CD4-positive, alpha-beta T cell treated with Interleukin-21 for 1 hour (primary cell): Measurements from ENCODE around the gene TMEM207.

Source experiments
- DNase-seq: peaks from one replicate; pipeline ENCODE4 v3.0.0-alpha.2; 2020

The TMEM207 gene

DNA sequence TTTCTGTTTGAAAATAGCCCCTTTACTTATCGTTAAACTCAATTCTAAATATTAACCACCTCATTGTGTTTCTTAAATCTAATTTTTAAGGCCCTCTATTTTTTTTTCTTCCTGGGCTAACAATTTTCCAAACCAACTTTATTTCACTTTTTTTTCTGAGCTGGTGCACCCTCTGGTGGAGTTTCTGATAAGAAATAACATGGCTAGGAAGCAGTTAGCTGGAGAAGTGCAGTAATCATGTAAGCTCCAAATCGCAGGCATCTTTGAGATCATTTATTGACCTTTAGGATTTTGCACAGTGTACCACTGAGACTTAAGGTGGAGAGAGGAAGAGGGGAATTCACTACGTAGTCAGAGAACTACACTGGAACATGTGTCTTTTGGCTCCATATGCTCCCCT is 6.4 kb downstream of the TMEM207 start:
- no peak for DNase-seq

DNA sequence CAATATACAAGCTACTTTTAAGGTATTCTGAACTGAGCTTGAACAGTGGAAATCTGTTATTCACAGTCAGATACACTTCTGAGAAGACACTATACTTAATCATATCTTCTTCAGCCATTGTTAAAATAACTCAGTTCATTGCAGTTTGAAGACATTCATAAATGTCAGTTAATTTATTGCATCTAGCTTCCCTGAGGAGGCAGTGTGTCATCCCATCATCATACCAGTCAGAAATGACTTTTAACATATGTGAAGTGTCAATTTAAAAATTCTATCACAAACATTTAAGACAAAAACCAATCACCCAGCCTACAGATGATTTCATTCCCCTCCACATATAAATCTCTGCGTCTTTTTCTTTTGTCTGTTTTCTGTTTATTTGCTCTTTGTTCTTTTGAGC is 7.5 kb downstream of the TMEM207 start:
- no peak for DNase-seq

DNA sequence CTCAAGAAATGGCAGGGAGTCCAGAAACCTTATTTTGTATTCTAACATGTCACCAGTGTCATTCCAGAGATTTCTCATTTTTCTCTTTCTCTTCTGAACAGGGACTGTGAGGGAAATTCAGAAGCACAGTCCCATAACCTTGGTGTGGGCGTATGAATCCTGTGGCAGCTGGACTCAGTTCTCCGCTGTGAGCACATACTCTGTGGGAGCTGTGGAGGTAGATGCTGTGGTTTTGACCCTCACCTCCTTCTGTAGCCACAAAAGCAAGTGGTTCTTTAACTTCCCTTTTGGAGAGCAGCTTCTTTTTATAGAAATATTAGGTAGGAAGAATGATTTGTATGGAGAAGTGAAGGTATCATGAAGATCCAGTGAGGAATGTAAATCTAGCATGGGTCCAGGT is 13.4 kb downstream of the TMEM207 start:
- no peak for DNase-seq

DNA sequence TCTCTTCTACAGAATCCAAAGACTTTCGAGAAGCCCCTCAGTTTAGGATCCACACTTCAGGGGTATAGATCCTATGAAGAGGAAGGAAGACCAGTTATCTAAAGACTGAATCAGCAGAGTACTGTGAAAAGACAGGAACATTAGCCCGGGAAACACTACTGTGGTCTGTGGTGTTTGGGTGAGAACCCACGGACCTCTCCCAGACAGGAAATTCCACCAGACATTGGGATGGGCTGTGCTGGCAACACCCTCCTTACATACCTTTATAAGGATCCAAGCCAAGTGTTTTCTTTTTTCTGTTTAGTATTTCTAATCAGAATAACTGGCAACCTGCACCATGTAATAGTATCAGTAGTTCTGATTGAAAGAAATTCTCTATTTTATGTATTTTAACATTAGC is 14.1 kb downstream of the TMEM207 start:
- no peak for DNase-seq

DNA sequence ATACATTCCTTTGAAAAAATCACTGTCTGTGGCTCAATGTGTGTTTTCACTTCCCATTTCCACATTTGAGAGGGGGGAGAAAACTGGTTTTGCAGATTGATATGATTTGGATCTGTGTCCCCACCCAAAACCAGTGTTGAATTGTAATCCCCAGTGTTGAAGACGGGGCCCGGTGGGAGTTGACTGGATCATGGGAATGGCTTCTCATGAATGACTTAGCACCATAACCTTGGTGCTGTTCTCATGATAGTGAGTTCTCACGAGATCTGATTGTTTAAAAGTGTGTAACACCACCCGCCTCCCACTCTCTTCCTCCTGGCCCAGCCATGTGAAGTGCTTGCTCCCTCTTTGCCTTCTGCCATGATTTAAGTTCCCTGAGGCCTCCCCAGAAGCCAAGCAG is 16.1 kb downstream of the TMEM207 start:
- DNase-seq, result no peak

DNA sequence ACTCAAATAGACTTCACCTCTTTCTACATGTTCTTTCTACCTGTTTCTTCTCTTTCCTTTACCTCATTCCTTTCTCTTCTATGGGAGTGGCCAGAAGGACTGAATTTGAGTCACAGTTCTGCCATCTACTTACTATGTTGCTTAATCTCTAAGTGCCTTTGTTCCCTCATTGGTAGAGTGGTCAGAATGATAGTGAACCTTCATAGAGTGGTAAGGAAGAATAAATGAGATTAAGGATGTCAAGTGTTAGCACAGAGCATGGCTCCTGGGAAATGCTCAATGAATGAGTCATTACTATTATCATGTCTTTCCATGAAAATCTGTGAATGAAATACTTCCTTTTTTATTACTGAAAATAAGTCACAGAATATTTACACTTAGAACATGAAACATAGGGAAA is 17.5 kb downstream of the TMEM207 start:
- no peak for DNase-seq

DNA sequence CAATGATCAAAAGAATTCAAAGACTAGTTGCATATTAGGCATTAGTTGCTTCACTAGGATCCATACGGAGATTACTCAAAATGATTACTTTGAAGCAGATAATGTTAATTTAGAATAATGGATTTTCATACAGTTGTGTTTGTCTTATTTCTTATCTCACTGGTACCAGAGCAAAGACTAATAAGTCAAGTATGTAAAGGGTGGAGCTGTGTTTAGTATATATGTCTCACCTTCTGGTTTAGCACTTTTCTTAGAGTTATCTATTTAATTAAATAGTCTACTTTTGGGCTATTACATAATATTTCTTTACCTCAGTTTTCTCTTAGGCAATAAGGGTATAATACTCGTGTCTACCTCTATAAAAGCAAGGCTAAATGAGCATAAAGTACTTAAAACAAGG is 18.8 kb downstream of the TMEM207 start:
- DNase-seq, result no peak

DNA sequence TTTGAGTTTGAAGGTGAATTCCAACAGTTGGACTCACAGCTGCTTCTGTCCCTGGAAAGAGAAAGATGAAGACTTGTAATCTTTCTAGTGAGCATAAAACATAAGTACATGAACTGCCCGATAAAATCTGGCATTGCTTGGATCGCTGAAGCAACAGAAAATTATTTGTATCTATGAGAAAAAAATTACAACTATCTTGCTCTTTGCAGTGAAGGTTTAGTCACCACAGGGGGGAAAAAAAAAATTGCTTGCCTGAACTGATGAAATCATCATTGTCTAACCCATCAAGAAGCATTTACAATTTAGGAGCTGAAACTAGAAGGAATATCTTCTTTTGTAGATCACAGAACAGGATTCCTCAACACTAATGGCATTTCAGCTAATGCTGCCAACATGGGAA is 20.0 kb downstream of the TMEM207 start:
- DNase-seq, result no peak

DNA sequence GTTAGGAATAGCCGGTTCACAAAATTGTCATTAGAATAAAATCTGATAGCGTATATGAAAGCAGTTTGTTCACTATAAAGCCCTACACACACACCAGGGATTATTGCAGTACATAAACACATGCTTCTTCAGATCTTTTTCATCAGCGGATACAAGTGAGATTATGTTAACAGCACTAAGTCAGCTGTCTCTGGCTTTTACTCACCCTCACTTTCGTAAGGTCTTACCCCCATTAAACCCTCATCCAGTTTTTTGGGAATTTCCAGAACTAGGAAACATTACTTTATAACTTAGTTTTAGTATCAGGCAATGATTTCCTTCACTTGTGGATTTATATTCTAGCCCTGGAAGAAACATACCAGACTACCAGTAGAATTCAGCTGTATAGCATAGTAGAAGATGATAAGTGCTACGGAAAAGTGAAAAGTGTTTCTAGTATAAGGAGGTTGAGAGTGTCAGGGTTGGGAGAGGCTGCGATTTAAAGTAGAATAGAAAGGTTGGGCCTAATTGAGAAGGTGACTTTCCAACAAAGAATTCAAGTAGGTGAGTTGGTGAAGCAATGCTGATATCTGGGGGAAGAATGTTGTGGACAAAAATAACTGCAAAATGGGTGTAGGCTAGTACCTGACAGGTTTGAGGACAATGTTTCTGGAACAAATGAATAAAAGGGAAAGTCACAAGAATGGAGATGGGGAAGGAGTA is 22.7 kb downstream of the TMEM207 start:
- no peak for DNase-seq

DNA sequence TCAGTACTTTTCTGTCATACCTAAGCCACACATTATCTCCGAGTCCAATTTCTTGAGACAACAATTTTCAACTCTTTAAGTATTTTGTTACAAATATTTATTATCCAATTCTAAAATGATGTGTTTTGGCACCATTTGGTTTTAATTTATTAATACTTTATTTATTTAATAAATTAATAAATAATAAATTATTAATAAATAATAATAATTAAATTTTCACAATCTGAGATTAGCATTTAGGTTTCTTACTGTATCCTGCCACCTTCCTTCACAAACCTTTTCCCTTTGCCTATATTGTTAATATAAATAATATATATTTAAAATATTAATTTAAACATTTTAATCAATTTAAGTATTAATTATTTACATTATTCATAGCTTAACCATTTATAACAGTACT is 23.9 kb downstream of the TMEM207 start:
- no peak for DNase-seq

DNA sequence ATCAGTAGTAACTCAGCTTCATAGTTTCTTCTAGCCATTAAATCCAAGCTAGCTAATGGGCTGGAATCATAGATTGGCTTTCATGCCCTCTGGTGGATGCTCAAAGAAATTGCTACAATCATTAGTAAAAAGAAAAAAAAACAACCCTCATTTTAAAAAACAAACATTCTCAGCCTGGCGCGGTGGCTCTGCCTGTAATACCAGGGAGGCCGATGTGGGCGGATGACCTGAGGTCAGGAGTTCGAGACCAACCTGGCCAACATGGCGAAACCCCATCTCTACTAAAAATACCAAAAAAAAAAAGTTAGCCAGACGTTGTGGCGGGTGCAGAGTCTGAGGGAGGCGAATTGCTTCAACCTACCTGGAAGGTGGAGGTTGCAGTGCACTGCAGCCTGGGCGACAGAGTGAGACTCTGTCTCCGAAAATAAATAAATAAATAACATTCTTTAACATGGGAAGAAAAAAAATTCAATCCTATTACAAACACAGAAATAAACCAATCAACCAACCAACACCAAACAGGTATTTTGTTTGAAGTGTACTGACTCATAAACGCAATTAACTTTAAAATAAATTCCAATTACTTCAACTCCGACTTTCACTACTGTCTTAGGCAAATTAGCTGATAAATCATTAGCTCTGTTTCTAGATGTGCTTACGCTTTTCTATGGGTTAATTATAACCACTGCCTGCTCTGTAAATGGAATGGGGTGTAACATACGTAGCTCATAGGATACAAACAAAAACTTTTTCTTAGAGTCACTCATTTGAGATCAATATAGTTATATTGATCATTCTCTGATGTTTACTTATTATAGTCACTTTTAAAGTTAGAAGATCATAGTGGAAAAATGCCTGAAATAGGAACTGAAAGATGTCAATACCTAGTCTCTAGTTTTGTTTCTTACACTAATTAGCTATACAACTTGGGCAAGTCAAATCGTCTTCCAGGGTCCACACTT is 24.9 kb downstream of the TMEM207 start:
- peak; percentile 46 for DNase-seq

DNA sequence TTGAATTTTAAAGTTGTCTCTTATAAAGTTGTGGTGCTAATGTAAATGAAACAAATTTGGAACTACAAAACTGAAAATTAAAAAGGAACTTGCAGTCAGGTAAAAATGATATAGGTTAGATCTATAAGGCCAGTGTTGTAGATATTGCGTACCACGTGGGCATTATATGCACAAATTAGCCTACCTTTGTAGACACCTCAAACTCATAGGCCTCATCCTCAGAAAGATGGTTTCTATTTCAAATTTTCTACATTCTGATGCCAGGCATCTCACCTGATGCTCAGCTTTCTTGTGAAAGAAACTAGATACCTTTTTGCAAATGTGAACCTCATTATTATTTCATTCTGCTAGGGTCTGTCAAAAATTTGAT is 25.6 kb downstream of the TMEM207 start:
- no peak for DNase-seq

DNA sequence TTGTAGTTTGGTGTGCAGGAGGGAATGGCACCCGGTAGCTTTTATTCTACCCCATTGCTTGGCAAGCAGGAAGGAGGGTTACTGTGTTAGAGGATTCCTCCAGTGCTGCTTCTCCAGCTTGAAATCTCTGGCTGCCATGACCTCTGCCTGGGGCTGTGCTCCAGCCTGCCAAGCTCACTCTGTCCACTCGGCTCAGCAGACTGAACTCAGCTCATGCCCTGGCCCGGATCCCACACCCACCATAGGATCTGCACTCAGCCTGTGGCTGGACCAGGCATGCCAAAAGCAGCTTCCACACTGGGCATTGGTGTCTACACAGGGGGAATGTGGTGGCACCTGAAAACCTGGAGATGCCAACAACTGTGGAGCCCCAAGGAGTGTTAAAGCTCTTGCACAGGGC is 35.4 kb downstream of the TMEM207 start:
- no peak for DNase-seq

DNA sequence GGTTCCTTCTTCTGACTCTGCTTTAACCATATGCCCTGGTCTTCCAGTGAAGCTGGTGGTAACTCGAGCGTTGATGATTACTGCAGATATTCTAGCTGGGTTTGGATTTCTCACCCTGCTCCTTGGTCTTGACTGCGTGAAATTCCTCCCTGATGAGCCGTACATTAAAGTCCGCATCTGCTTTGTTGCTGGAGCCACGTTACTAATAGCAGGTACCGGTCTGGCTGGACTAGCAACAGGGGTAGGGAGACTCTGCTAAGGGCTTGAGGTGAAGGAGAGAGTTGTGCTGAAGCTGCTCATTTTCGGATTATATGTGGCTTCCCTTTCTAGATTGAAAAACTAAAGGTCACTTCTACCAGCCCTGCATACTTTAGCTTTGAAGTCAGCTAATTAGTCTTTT is 45.0 kb downstream of the TMEM207 start:
- DNase-seq, result no peak

DNA sequence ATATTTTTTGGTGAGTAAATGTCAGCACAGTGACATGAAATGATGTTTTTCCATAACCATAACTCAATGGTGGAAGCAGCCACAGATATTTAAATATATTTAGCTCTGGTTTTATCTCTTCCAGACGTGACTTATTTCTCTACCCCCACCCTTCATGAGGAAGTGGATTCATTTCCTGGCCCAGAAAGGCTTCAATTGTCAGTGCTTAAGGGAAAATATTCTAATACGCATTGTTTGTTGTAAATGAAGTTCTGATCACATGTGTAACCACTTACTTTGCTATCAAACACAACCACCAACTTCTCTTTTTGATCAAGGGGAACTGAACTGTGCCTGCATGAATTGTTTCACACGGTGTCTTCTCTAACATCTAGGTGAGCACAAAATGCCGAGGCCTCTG is 47.7 kb downstream of the TMEM207 start:
- no peak for DNase-seq

DNA sequence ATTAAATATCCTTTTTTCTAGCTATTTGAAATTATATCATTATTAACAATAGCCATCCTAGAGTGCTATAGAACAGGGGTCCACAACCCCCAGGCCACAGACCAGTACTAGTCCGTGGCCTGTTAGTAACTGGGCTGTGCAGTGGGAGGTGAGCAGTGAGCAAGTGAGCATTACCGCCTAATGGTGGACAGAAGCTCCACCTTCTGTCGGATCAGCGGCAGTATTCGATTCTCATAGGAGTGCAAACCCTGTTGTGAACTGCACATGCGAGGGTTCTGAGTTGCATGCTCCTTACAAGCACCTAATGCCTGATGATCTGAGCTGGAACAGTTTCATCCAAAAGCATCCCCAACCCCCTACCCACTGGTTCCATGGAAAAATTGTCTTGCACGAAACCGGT is 50.0 kb downstream of the TMEM207 start:
- DNase-seq, result no peak

DNA sequence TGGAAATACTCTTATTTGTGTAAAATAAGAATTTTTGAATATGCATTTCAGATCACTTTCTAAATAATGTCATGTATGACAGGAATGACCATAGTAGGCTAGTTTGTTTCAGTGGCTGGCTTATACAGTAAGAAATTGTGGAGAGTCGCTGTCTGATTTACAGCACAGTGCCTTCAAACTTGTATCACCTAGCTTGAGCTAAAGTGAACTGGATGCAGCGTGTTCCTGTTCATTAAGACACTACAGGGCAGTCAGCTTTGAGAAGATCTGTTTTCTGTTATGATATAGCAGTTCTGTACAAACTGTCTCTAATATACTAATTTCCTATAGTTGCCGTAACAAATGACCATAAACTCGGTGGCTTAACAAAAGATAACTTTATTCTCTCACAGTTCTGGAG is 51.8 kb downstream of the TMEM207 start:
- no peak for DNase-seq

DNA sequence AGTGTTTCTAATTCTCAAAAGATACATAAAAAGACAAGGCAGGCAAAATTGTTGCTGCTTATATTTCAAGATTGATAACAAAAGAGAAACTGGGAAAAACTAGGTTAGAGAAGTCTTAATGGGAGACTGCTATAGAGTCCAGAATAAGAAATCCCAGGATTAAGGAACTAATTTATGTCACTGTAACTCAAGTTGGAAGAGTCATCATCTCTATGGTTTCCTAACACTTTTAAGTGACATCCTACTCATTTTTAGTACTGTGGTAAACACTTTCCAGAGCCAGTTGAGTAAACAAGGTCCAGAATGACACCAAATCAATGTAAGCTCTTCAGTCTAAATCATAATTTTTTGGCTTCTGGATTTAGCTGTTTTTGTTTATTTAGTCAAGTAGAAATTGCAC is 53.7 kb downstream of the TMEM207 start:
- no peak for DNase-seq

DNA sequence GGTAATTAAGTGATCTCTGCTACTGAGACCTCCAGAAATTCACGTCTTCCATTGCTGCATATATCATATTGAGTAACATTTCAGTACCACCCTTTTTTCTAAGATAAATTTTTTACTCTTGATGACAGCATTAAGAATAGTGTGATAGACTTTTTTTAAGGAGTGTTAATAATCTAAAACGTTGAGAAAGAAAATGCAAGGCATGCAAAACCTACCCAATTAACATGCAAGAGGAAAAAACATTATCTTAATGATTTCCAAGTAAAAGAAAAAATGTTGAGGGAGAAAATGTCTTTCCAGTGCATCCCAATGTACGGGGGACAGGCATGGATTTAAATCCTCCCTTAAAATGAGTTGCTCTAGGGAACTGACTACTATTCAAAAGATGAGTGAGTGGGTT is 61.0 kb downstream of the TMEM207 start:
- no peak for DNase-seq

DNA sequence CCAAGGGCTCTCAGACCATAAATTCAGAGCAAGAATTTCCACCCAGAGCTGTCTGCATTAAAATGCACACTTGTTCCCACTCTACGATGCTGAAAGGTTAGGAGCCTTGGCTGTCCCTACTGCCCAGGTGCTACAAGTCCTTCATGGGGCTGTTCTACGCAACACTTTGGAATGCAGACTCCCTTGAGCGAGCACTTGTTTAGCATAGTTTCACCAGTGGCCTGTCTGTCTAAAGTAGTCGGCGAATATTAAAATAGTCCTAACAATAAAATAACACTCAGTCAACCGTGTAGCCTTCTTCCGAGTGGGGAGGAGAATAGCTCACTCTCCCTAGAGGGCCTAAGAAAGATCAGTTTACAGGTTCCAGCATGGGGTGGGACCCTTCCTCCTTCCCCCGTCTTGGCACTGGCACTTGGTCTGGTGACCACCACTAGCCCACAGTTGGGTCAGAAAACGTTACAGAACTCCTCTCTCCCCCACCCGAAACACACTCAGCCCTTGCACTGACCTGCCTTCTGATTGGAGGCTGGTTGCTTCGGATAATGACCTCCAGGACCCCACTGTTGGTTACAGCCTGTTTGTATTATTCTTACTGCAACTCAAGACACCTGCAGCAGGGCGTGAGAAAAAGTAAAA is 62.0 kb downstream of the TMEM207 start, which contains the start of gene CLDN16:
Gene CLDN16 (plus strand): TSS at position 586 of the 636 bp plus-strand sequence. CDS start 167 bp downstream, outside the sequence.
- no peak for DNase-seq

DNA sequence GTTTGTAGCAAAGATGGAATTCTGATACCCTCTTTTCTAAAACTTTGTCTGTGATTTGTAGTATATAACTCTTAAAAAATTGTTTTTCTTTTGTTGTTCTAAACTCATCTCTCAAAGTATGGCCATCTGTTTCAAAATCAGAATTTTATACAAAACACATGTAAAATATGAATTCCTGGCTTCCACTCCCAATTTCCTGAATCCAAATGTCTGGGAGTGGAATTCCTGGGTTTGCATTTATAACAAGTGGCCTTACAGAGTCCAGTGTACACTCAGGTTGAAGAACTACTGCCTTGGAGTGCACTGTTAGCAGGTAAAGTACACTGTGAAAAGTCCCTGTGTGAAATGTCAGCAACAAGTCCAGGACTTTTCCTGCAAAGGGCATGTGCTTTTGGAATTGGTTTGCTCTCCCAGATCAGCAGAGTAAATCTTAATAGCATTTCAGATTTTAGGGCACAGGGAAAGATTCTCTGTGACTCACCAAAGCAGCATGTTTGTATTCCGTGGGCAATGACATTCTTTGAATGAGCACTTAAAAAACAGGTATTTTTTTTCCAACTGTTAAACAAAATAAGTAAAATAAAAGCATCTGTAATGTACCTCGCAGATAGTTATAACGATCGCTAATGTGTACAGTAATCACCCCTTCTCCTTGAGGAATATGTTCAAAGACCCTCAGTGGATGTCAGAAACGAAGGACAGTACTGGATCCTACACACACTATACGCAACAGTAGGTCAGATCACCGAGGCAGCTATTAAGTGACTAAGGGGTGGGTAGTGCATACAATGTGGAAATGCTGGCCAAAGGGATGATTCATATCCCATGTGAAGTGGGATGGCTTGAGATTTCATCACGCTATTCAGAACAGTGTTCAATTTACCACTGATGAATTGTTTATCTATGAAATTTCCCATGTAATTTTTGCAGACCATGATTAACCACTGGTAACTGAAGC is 63.7 kb downstream of the TMEM207 start:
- no peak for DNase-seq

DNA sequence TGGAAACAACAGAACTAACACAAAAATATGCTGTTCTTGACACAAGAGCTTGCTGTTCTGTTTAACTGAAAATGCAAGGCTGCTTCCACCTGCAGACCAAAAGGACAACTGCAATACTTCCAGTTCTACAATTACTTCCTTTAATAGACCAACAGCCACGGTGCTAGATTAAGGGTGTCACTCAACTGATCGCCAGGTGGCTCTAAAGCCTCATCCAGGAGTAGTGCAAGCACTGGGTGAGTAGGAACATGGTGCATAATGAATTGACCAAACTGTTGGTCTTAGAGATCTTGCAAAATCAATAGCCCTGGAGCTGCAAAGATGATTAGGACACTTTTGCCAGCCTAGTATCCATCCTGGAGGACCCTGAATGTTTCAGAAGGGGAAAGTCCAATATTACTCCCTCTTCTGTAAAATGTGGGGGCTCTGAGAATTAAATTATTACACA is 65.4 kb downstream of the TMEM207 start:
- DNase-seq, result peak; percentile 7

DNA sequence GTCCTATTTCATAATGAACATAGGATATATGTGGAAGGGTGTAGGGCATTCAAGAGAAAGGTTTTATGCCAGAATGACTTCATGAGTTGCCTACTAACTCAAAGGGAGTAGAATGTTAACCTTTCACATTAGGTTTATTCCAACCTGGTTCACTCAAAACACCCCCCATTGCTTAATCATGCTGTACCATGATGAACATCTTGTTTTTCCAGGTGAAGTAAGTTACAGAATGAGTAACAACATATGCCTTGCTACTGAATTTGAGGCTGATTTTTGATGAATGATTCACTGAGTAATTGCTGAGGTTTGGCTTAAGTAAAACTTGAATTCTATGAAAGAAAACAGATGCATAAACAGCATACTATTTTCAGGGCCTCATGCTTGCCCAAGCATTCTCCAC is 67.6 kb downstream of the TMEM207 start:
- no peak for DNase-seq
